ENCODE data around the gene MYPN. TPM values are rescaled to one million over a fixed set of nuclear protein-coding genes. Genes with fewer than 3 reads are reported as not detected.
"Not testable (repeated sequence)": the region's sequence is repeated elsewhere in the genome, so short reads cannot be mapped to it uniquely, and the experiment has no call there.

Gene MYPN, protein sequence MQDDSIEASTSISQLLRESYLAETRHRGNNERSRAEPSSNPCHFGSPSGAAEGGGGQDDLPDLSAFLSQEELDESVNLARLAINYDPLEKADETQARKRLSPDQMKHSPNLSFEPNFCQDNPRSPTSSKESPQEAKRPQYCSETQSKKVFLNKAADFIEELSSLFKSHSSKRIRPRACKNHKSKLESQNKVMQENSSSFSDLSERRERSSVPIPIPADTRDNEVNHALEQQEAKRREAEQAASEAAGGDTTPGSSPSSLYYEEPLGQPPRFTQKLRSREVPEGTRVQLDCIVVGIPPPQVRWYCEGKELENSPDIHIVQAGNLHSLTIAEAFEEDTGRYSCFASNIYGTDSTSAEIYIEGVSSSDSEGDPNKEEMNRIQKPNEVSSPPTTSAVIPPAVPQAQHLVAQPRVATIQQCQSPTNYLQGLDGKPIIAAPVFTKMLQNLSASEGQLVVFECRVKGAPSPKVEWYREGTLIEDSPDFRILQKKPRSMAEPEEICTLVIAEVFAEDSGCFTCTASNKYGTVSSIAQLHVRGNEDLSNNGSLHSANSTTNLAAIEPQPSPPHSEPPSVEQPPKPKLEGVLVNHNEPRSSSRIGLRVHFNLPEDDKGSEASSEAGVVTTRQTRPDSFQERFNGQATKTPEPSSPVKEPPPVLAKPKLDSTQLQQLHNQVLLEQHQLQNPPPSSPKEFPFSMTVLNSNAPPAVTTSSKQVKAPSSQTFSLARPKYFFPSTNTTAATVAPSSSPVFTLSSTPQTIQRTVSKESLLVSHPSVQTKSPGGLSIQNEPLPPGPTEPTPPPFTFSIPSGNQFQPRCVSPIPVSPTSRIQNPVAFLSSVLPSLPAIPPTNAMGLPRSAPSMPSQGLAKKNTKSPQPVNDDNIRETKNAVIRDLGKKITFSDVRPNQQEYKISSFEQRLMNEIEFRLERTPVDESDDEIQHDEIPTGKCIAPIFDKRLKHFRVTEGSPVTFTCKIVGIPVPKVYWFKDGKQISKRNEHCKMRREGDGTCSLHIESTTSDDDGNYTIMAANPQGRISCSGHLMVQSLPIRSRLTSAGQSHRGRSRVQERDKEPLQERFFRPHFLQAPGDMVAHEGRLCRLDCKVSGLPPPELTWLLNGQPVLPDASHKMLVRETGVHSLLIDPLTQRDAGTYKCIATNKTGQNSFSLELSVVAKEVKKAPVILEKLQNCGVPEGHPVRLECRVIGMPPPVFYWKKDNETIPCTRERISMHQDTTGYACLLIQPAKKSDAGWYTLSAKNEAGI (N-terminal part only)
- under 1 TPM in 3 of 4 donors, not detected in 1; 0.04 to 0.07 (median 0.05) TPM for polyA plus RNA-seq (ENCODE audit: insufficient read length in 4 of 4)

DNA sequence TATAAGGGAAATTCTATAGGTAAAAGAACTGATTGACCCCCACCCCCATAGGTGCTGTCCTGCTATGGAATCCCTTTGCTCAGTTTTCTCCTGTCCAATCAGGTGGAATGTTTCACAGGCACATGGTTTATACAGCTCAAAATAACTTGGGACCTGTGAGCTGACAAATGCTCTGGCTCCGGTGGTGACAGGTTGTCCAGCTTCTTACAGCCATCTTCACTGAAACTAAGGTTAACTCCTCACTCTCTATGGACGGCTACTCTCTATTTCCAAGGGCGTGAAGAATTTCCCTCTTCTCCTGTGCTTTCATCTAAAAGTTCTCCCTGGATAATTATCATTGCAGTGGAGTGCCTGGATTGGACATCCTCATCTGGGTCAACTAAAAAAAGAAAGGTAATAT lies at the start of gene MYPN:
Gene MYPN (plus strand): TSS at position 158 of the 400 bp plus-strand sequence. CDS start 11,951 bp downstream, outside the sequence.
- no peak for DNase-seq (ENCODE audit: low read depth in 4 of 4, low spot score in 3 of 4)

DNA sequence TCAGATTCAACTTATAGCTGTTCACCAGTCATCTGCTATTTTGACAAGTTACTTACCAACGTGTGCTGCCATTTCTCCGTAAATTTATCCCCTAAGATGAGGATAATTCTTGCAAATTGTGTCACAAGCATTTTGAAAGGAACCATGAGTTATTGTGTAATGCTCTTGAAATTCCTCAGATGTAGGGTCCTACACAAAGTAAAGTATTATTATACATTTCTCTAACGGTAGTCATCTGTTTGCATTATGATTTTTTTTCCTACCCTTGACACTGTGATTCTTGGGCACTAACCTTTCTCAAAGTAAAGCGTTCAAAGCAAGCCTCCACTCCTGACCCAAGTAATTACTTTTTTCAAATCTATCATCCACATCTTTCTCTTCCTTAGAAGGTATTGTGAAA lies 42.3 kb upstream of the MYPN start:
- no peak for DNase-seq (ENCODE audit: low read depth in 4 of 4, low spot score in 3 of 4)

DNA sequence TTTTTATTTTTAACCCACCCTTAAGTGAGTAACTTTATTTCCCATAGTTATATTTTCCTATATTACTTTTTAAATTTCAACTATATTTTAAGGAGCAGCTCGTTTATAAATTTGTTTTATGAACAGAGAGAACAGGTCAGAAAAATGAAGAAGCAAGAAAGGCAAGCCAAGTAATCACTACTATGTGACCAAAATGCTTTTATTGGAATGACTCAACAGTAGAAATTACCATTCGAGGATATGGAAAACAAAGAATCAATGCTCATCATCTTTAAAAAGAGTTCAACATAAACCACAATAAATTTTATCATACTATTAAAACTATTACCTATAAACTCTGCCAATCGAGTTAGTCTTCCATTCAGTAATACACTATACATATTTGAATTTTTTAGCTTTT lies 41.8 kb upstream of the MYPN start:
- no peak for DNase-seq (ENCODE audit: low read depth in 4 of 4, low spot score in 3 of 4)

DNA sequence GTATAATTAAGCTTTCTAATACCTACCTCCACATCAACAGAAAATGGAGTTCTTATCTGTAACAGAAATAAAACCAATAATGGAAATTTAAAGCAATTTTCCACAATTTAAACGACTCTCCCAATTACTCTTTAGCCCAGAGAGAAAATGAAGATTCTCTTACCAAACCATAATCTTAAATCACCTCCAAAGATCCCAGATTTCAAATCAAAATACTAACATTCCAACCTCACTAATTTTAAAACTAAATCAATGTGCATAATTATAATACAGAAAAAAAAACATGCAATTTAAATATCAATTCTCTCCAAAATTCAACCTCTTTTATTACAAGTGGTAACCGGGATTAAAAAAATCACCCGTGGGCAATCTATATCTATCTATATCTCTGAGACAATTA lies 35.7 kb upstream of the MYPN start:
- no peak for DNase-seq (ENCODE audit: low read depth in 4 of 4, low spot score in 3 of 4)

DNA sequence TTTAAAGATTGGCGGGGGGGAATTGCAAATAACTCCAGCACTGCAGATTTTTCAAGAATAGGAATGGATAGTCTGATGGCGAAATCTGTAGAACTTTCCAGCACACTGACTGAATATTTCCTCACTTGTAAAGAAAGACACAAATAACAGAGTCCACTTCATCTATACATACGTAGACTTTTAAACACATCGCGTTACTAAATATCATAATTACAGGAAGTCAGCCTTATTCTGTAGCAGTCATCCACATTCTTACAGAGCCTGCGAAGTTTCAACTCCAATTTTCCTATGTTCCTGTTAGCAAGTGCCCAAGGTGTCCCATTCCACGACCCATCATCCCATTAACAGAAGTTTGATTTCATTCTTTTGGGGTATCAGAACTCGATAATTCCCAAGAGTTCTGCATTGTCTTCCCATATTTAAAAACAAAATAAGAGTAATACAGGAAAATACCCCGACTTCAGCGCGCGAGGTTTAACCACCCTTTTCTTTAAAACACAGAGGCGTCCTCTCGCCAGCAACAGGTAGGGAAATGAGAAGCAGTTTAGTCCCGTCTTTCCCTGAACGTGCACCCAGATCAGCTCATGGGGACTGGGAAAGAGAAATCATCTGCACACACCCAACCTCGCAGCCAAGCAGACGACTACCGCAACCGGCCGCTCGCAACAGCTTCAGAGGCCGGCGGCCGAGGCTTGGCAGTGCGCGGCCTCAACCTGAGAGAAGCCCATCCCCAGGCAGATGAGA lies 35.1 kb upstream of the MYPN start:
- DNase-seq (ENCODE audit: low read depth in 4 of 4, low spot score in 3 of 4): peak in 2 of 4 donors; percentile 14 to 19

DNA sequence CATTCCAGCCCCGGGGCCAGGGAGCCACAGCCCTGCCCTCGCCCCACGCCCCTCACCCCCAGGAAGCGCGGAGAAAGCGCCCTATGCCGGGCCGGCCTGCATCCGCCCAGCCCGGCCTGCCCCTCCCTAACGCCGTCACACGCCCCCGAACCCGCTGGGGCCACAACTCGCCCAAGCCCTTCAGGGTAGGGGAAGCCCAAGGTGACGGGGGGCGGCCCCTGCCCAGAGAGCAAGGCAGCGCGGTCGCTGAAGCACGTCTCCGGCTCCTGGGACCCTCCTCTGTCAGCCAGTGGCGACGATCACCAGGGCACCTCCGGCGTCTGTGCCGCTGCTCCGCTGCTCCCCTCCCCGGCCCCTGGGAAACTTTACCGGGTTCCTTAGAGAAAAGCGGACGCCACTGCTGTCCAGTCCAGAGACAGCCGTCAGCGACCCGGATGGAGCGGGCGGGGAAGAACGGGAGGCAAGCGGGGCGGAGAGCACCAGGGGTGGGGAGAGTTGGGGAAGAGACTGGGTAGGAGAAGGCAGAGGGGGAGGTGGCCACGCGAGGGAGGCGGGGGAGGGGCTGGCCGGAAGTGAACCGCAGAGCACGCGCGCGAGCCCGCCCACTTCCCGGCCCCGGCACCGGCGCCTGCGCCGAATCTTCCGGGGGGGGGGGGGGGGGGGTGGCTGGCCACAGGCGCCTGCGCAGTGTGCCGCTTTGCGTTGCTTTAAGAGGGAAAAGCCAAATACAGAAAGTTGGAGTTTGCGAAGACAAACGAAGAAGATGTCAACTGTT lies 34.3 kb upstream of the MYPN start, which contains the start of gene HERC4:
Gene HERC4 (minus strand): TSS at position 509 of the 775 bp plus-strand sequence. CDS start 2,175 bp downstream, outside the sequence.
- peak; percentile 84 to 86 (median 85) for DNase-seq (ENCODE audit: low read depth in 4 of 4, low spot score in 3 of 4)

DNA sequence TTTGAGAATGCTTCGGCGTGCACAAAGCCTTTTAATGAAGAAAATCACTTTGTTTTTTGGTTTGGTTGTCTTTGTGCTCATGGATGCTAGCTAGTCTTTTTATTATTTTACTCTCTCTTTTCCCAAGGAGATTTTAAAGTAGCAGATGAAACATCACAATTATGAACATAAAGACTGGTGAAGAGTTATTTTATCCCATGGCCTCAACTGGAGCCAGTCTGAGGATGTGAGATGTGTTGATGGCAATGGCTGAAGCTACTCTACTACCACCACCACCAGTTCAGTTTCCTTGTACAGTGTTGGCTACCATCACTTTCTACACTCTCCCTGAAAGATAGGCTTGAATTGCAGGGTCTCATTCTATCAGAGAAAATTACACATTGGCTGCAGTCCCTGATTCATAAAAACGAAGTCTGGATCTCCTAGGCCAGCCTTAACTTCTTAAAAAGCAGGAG lies 33.7 kb upstream of the MYPN start:
- DNase-seq (ENCODE audit: low read depth in 4 of 4, low spot score in 3 of 4): no peak

DNA sequence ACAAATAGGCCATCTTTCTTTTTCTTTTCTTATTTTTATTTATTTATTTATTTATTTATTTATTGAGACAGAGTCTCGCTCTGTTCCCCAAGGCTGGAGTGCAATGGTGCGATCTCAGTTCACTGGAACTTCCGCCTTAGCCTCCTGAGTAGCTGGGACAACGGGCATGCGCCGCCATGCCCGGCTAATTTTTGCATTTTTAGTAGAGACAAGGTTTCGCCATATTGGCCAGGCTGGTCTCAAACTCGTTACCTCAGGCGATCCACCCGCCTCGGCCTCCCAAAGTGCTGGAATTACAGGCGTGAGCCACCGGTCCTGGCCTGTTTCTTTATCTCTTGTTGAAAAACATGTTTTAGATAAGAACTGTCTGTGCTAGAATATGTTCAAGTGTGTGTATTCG lies 33.2 kb upstream of the MYPN start:
- DNase-seq (ENCODE audit: low read depth in 4 of 4, low spot score in 3 of 4): not testable (repeated sequence)

DNA sequence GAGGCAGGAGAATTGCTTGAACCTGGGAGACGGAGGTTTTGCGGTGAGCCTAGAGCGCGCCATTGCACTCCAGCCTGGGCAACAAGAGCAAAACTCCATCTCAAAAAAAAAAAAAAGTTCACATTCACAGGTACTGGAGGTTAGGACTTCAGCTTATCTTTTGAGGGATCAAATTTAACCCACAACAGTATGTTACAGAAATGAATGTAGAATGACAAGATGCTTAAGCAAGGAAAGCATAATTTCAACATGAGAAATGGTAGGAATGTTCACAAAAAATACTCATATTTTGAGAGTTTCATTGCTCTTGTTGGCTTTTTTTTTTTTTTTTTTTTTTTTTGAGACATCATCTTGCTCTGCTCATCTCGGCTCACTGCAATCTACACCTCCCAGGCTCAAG lies 32.3 kb upstream of the MYPN start:
- DNase-seq (ENCODE audit: low read depth in 4 of 4, low spot score in 3 of 4): no peak

DNA sequence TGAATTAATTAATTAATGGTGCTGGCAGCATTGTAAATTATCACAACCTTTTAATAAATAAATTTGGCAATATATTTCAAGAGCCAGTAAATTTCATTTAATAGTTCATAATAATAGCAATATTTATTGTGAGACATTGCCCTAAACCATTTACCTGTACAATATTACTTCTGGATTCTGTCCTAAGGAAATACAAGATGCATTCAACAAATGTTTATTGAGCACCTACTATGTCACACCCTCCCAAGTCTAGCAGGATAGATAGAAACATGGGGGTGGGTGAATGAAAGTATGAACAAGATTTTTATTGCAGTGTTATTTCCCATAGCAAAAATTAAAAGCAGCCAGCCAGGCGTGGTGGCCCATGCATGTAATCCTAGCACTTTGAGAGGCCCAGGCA lies 29.9 kb upstream of the MYPN start:
- no peak for DNase-seq (ENCODE audit: low read depth in 4 of 4, low spot score in 3 of 4)

DNA sequence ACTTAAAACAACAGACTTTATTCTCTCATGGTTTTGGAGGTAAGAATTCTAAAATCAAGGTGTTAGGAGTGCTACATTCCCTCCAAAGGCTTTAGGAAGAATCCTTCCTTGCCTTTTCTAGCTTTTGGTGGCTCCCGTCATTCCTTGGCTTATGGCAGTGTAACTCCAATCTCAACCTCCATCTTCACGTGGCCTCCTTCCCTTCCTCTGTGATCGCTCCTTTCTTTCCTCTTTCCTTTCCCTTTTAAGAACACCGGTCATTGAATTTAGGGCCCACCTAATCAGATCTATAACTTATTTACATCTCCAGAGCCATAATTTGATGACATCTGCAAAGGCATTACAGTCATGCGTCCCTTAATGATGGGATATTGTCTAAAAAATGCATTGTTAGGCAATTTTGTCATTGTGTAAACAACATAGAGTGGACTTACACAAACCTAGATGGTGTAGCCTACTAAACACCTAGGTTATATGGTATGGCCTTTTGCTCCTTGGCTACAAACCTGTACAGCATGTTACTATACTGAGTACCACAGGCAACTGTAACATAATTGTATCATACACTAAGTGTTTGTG lies 28.3 kb upstream of the MYPN start:
- DNase-seq (ENCODE audit: low read depth in 4 of 4, low spot score in 3 of 4): no peak

DNA sequence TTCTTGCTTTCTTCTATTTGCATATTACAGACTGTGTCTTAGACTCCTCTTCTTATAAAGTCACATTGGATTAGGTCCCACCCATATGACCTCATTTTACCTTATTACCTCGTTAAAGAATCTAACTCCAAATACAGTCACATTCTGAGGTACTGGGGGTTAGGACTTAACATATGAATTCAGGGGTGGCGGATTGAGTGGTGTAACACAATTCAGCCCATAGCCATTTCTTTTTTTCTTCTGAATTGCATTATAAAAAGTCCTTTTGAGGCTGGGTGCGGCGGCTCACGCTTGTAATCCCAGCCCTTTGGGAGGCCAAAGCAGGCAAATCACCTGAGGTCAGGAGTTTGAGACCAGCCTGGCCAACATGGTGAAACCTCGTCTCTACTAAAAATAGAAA lies 27.4 kb upstream of the MYPN start:
- DNase-seq (ENCODE audit: low read depth in 4 of 4, low spot score in 3 of 4): no peak

DNA sequence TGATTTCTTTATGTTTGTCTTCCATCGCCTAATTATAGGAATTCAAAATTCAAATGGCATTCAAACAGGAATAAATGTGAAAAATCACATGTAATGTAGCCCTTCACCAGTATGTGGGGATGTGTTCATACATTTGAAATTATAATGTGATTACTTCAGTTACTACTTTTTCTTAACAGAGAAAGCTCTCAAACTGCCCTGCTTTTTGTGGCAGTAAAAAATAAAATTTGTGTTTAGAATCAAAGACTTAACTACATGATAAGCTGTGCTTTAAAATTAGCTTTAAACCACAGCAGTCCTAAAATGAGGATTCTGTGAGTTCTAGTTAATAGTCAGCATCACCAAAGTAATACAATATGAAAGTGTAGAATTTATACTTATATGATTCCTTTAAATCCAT lies 26.4 kb upstream of the MYPN start:
- DNase-seq (ENCODE audit: low read depth in 4 of 4, low spot score in 3 of 4): no peak

DNA sequence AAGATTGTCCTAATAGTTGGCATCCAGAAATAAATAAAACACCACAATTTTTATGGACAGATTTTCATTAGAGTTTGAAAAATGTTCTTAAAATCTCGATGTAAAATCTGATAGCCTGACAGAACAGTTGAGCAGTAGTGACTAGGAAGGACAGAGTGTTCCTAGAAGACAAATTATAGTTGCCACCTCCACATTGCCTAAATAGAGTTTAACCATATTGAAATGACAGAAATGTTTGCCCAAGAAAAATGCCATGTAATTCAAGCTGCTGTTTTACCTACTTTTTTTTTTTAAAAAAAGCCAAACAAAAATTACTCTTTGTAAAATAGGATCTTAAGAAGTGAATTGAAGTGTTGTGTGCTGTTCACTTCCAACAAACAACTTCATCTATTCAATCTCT lies 25.3 kb upstream of the MYPN start:
- no peak for DNase-seq (ENCODE audit: low read depth in 4 of 4, low spot score in 3 of 4)

DNA sequence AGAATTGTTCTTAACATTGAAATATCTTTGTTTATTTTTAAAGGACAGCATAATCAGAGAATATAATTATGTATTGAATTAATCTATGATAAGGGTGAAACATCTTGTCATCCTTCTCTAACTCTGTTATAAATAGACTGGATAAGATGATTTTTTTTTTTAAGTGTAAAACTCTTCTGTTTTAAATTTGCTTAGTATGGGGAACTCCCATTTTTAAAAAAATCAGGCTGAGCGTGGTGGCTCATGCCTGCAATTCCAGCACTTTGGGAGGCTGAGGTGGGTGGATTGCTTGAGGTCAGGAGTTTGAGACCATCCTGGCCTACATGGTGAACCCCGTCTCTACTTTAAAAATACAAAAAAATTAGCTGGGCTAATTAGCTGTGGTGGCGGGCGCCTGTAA lies 24.8 kb upstream of the MYPN start:
- DNase-seq (ENCODE audit: low read depth in 4 of 4, low spot score in 3 of 4): no peak

DNA sequence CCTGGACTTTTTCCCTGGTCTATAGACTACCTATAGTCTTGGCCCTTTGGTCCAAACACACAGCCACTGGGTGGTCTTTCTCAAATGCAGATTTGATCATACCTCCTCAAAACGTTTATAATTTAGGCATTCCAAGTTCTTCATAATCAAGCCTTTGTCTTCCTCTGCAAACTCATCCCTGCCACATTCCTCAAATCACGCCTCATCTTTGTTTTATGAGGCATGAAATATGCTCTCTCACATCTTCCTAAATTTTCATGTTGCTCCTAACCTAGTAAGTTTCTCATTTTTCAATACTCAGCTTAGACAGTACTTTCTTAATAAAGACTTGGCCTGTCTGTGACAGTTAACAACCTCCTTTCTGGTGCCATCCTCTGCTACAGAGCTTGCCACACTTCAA lies 23.3 kb upstream of the MYPN start:
- DNase-seq (ENCODE audit: low read depth in 4 of 4, low spot score in 3 of 4): no peak

DNA sequence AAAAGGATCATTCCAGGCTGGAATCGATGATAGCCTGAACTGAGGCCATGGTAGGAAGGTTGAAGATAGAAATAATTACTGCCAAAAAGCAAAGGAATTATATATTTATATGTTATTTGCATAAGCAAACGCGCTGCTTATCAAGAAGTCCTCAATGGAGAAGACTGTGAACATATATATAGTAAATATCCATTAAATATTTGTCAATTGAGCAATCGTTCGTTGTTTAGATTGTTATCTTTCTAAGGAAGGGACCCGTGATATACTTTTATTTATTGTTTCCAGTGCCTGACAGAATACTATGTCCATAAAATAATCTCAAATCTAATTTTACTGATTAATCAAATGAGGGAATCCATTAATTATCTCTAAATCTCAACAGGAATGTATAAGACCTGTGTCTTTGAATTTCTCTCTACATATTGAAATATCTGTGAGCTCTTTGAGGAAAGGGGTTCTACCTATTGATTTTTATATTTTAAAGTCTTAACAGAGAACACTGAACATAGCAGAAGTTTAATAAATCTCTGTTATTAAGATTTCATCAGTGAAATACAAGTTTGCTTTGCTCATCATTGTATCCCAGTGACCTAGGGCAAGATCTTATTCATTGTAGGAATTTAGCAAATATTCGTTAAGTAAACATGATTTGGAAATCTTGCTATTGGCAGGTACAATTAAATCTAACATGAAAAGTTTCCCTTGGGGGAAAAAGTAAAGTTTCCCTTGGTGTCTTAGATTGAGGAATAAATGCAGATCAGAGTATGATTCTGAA lies 22.2 kb upstream of the MYPN start:
- DNase-seq (ENCODE audit: low read depth in 4 of 4, low spot score in 3 of 4): no peak

Data from right renal pelvis (tissue), 4 donors.